Thyroid gland (tissue), 4 donors: ENCODE results near the gene CAPN1.

Source experiments
- POLR2A ChIP-seq, 2 donors: fragments of 450-650 bp; IDR thresholded peaks; one replicate each; pipeline ENCODE4 v1.6.1; 2017; ENCODE audit warnings: antibody characterized with exemption in 2 of 2, mild to moderate bottlenecking in 2 of 2, moderate library complexity in 1 of 2
- TF ChIP-seq, protein P1 (sequence below), 6 experiments: fragments of 200-600 bp in 3 of 6; fragments of 450-650 bp in 3 of 6; sonication (generic) in 3 of 6; IDR thresholded peaks; one replicate each; pipeline ENCODE4 v1.5.1; 2016 to 2019; ENCODE audit warnings: antibody characterized with exemption in 6 of 6, mild to moderate bottlenecking in 2 of 6, inconsistent platforms in 1 of 6, moderate library complexity in 1 of 6

DNA sequence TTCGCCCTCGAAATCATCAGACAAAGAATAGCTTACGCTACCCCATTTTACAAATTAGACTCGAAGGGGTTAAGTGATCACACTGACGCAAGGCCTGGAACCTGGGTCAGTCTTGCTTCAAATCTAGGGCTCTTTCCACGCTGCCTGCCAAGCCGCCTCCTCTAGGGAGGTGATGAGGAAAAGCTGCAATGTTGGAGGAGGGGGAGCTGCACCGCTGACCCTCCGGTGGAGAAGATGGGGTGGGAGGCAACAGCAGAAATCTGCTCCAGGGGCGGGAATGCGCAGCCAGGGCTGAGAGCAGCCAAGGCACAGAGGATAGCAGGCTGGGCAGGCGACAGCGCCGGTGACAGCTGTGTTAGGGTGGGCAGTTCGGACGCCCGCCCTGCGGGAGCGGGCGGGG is 48.0 kb upstream of the CAPN1 start:
- TF ChIP-seq, protein P1, sequence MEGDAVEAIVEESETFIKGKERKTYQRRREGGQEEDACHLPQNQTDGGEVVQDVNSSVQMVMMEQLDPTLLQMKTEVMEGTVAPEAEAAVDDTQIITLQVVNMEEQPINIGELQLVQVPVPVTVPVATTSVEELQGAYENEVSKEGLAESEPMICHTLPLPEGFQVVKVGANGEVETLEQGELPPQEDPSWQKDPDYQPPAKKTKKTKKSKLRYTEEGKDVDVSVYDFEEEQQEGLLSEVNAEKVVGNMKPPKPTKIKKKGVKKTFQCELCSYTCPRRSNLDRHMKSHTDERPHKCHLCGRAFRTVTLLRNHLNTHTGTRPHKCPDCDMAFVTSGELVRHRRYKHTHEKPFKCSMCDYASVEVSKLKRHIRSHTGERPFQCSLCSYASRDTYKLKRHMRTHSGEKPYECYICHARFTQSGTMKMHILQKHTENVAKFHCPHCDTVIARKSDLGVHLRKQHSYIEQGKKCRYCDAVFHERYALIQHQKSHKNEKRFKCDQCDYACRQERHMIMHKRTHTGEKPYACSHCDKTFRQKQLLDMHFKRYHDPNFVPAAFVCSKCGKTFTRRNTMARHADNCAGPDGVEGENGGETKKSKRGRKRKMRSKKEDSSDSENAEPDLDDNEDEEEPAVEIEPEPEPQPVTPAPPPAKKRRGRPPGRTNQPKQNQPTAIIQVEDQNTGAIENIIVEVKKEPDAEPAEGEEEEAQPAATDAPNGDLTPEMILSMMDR (IDR thresholded peaks at IDR 0.05) = no peak
- no peak for TF ChIP-seq POLR2A (IDR thresholded peaks at IDR 0.05)
